GM21528 (cell line): Measurements from ENCODE around the gene ZNF774.
A peak's percentile ranks its signal among the peaks of the same experiment; 100 is the strongest.
"Not testable (repeated sequence)": the region's sequence is repeated elsewhere in the genome, so short reads cannot be mapped to it uniquely, and the experiment has no call there.

Experiments
- ATAC-seq: cut with Tn5 transposase; IDR thresholded peaks from one replicate; pipeline ENCODE4 v1.9.1; 2021; ENCODE audit warnings: mild to moderate bottlenecking, moderate library complexity; ENCODE audit not compliant: unreplicated experiment, low FRiP score

ZNF774 gene

DNA sequence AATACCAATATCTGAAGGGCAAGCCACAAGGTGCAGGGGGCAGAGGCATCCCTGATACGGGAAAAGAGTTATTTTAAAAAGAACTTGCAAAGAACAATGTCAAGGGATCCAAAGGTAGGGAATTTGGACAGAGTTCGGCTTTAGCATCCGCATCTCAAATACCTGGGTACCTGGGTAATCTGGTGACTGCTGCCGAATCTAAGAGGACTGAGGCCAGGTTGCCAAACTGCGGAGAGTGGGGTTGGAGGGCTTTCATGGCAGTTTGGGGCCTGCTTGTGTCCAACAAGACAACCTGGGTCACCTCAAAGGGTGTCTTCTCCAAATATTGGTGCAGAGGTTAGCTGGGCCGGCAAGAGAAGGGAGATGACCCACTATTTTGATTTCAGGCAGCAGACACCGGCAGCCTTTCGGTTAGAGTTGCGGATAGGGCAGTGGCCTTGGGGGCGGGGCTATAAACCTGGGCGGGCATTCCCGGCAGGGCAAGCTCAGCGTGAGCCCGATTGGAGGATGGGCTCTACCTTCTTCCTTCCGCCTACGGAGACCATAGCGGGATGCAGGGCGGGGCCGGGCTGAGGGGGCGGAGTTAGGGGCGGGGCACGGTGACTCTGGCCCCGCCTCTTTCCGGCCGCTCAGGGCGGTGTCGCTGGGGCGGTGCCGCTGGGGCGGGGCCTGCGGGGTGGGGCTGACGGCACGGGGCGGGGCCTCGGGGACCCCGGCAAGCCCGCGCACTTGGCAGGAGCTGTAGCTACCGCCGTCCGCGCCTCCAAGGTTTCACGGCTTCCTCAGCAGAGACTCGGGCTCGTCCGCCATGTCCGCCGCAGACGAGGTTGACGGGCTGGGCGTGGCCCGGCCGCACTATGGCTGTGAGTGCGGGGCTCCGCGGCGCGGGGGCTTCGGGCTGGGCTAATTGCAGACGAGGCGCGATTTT is 35.7 kb downstream of the ZNF774 start, which contains the start of gene IQGAP1:
Gene IQGAP1, plus strand, starts transcription at position 709 of the 928 bp plus-strand sequence. Its CDS starts 100 bp downstream, at position 809.
- peak; percentile 94 for ATAC-seq

DNA sequence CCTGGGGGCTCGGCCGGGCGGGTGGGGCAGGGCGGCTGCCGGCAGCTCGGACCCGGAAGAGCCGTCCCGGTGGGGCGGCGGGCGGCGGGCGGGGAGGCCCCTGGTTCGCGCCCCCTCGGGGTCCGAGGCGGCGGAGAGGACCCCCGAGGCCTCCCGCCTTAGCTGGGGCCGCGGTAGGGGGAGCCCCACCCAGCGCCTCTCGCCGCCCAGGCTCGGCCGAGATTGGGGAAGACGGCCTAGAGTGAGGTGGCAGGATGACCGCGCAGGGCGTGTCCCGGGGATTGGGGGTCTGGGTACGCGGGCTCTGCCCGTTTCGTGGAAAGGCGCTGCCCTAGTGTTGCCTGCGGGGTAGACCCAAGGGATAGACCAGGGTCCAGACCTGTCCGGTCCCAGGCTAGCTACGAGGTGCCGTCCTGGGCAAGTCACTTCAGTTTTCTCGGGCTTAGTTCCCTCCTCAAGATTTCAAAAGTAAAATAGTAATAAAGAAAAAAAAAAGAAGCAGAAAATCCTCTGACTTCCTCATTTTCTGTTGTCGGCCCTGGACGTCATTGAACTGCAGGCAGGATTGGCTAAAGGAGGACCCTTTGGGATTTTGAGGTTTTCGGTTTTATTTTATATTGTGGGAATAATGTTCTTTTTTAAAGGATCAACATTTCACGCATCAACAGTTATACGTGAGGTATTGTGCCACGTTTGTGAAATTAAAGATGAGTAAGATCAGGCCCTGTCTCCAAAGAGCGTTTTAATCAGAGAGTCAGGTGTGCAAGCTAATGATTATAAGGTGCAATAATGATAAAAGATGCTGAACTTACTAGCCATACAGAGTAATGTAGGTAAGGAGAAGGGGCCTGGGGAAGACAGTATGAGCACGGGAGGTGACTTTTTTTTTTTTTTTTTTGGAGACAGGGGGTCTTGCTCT is 36.6 kb downstream of the ZNF774 start:
- peak; percentile 54 for ATAC-seq

DNA sequence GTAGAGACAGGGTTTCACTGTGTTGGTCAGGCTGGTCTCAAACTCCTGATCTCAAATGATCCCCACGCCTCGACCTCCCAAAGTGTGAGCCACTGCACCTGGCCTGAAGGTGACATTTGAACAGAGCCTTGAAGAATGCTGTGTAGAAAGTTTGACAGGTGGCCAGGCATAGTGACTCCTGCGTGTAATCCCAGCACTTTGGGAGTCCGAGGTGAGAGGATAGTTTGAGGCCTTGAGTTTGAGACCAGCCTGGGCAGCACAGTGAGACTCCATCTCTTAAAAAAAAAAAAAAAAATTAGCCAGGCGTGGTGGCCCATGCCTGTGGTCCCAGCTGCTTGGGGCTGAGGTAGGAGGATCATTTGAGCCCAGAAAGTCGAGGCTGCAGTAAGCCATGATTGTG is 37.4 kb downstream of the ZNF774 start:
- no peak for ATAC-seq

DNA sequence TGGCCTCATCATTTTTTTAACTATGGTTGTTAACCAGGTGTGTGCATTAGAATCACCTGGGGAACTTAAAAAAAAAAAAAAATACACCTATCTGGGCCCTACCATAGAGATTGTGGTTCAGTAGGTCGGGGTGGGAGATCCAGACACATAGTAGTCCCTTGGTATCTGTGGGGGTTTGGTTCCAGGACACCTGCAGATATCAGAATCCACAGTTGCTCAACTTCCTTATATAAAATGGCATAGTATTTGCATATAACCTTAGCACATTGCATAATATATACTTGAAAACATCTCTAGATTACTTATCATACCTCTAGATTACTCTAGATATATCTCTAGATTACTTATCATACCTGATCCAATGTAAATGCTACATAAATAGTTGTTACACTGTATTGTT is 41.0 kb downstream of the ZNF774 start:
- no peak for ATAC-seq

DNA sequence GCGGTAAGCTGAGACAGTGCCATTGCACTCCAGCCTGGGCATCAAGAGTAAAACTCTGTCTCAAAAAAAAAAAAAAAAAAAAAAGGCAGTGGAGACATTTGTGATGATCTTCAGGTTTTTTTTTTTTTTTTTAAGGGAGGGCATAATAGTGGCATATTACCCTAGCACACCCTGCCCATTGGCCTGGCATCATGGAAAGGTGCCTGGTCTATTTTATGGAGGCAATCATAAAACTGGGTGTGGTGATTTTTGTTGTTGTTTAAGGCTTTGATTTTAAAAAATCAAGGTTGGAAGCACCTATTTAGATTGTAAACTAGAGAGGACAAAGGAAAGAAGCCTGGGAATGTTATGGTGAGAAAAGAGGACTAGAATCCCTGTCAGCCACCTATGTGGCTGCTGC is 42.0 kb downstream of the ZNF774 start:
- no peak for ATAC-seq

DNA sequence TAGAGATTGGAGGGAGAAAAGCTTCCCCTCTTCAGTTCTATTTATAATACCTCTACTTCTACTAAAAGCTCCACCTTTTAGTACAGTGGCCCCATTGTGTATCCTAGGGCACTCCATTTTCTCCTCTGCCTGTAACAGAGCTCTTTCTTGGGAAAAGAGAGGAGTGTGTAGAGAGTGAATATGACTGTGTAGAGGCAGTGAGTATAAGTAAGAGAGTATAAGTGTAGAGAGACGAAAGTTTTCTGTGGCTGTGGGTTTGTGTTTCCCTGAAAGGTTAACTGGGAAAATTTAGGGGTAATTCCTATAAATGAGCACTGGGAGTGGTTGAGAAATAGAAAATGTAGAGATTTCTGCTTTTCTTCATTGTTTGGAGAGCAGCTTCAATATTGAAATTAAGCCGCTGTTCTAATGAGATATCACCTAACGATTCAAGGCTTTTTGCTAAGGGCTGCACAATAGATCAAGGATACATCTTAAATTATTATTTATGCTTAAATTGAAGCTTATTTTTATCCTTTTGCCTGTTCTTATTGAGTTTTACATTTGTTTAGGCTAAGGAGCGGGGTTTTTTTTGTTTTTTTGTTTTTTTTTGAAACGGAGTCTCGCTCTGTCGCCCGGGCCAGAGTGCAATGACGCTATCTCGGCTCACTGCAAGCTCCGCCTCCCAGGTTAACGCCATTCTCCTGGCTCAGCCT is 42.8 kb downstream of the ZNF774 start:
- no peak for ATAC-seq

DNA sequence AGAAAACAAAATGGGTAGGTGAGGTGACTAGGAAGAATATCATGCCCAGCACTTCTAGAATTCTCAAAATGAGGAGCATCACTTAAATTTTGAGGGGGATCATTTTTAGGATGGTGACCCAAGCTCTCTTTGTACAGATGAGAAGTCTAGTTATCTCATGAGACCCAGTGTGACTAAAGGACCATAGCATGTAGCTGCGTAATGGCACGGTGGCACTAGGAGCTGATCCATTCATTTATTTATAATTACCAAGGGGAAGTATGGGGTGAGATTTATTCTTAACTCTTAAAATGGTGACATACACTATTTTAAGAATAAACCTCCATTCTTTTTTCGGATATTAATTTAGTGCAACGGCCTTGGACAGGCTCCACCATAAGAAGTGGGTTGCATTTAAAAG is 44.2 kb downstream of the ZNF774 start:
- ATAC-seq, result no peak

DNA sequence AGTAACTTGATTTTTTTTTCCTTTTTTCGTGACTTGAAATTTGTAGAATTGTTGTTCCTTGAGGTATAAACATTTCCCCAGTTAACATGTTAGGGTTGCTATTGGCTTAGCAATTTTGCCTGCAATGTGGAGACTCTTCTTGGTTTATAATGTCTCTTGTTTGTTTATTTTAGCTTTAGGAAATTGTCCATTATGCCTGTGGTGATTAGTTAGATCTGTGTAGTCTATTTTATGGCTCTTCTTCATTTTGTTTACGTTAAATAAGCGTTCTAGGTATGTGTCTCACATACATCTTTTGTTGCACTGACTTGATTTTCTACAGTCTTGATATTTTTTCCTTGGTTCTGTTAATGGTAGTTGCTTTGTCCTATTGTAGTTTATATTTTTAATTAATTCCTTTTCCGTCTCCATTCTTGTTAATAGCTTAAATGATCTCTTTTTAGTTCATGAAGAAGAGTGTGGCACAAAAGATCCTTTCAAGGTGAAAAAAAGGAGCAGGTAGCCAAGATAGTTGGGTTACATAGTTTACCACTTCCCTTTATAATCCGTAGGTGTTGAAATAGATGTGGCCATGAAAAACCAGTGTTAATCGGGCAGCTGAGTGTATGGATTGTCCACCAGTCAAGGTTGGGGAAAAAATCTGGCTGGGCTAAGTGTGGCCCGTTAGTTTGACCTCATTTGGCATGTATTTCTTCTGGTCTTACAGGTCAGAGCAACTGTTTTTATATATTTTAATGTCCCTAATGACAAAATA is 48.1 kb downstream of the ZNF774 start:
- ATAC-seq, result peak; percentile 10

DNA sequence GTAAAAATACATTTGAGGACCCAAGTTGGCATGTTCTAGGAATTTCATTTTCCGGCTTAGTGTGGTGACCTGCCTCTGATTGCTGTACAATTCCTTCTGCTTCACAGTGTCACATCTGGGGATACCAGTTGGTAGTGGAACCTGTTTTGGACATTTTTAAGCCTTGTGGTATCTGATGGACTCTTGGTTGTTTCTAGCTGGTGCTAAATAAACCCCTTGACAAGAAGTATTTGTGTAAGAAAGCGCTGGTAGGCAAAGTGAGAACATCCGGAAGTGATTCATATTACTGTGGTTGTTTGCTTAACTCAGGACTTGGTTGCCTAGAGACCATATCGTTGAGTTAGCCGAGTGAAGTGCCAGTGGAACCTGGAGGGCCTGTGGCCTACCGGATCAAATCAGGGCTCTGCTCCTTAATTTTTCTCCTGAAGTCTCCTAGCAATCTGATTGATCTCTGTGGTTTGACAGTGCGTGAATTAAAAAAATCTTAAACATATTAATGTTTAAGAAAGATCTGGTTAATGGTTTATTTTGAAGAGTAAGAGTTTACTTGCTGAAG is 48.8 kb downstream of the ZNF774 start:
- ATAC-seq, result peak; percentile 93

DNA sequence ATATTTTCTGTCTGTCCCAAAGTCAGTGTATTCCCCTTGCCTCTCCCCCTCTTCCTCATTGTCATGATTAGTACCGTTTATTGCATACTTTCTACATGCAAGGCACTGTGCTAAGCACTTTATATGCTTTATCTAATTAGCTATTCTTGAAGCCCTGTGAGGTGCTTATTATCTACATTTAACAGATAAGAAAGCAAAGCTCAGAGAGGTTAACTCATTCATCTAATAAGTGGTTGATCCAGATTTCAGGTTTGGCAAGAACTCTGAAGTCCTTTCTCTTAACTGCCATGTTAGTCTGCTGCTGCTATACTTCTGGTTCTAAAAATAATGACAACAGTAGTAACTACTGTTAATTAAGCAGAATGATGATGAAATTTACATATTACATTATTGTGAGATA is 49.4 kb downstream of the ZNF774 start:
- ATAC-seq, result no peak

DNA sequence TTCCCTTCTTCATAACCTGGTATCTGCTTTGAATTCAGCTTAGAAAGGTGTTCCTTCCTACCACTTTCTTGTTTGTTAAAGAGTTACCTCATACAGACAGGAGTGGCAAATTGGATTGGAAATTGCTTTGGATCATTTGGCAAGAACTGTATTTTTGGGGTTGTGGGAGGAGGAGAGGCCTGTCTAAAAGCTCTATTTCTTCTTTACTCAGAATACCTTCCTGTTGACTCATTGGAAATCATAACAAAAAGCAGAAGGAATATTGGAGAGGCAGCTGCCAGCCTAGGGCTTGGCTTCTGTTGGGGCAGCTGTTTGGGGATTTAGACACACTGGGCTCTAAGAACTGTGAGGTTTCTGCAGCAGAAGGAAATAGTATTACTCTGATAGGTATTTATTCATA is 50.1 kb downstream of the ZNF774 start:
- no peak for ATAC-seq

DNA sequence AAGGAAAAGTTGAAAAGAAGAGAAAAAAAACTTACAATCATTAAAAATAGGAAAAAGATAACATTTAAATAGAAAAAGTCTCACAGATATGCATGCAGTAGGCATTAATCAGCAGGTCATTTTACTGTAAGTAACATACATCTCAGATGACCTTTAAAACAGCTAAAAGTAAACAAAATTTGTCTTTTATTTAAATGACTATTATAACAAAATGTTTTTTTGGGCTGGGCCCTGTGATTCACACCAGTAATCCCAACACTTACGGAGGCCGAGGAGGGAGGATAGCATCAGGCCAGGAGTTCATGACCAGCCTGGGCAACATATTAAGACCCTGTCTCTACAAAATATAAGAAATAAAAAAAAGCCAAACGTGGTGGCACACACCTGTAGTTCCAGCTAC is 50.7 kb downstream of the ZNF774 start:
- ATAC-seq, result no peak

DNA sequence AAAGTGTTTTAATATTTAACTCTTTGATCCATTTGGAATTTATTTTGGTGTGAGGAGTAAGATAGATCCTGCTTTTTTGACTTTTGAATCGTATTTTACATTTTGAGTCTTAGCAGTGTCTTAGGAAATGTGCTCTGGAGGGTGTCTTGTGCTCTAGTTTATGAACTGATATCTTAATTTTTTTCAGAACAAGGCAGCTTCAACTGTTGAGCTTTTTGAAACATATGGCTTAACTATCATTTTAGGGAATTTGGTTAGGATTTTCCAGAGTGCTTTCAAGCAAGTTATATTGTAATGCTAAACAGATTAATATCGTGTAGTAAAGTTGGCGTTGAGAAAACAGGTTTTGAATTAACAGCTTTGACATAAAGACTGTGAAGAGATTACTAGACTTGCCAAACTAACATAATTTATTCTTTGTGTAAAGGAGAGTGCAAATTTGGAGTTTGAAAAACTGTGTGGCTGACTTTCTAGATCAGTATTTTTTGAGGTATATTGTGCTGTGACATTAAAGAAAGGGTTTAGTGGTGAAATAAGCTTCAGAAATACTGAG is 53.0 kb downstream of the ZNF774 start:
- ATAC-seq, result no peak

DNA sequence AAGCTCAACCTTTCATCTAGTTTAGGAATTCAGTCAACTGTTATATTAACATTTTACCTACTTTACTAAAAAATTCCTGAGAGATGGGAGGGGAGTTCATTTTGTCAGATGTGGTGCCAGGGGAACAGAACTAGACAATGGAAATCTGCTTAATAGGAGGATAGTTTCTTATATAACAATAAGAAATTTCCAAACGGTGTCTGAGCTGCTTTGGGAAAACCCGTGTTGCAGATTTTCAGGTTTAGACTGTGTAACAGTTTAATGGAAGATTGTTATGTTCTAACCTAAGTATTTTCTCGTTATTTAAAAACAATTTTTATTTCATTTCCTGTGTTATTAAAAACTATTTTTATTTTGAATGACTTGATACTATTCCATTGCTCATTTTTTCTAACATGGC is 55.3 kb downstream of the ZNF774 start:
- no peak for ATAC-seq

DNA sequence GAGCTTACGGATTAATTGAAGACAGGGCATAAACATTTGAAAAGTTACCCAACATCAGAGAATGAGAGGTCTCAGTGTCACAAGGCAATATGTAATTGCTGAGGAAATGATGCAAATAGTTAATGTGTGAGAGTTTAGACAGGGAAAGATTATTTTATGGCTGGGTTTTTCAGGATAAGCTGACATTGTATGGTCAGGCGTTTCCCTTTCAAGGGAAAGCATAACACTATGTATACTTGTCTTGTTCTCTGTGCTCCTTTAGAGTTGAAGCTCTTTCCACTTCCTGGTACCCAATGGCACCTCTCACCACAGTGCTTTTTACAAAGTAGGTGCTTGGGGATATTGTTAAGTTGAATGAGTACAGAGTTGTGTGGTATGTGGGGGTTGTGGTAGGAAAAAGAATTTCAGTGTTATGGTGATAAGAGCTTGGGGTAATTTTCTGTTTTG is 55.8 kb downstream of the ZNF774 start:
- no peak for ATAC-seq

DNA sequence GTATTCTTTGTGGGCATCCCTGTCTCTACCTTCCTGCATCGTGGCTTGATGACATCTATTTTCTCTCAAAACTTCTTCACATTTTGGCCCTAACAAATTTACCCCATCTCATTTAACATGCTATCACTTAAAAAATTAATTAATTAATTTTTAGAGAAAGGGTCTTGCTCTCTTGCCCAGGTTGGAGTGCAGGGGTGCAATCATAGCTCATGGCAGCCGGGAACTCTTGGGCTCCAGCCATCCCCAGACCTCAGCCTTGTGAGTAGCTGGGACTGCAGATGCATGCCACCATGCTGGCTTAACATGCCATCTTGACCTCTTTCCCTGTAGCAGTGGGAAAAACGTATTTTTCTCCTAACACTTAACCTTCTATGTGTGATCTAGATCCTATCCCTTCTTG is 56.6 kb downstream of the ZNF774 start:
- ATAC-seq, result no peak

DNA sequence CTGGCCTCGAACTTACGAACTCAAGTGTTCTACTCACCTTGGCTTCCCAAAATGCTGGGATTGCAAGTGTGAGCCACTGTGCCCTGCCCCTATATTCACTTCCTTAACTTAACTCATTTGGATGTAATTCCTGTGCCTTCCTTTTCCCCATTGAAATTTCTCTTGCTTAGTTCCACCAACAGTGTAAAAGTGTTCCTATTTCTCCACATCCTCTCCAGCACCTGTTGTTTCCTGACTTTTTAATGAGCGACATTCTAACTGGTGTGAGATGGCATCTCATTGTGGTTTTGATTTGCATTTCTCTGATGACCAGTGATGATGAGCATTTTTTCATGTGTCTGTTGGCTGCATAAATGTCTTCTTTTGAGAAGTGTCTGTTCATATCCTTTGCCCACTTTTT is 57.5 kb downstream of the ZNF774 start:
- ATAC-seq, result not testable (repeated sequence)

DNA sequence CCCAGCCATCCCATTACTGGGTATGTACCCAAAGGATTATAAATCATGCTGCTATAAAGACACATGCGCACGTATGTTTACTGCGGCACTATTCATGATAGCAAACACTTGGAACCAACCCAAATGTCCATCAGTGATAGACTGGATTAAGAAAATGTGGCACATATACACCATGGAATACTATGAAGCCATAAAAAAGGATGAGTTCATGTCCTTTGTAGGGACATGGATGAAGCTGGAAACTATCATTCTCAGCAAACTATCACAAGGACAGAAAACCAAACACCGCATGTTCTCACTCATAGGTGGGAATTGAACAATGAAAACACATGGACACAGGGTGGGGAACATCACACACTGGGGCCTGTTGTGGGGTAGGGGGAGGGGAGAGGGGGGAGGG is 58.2 kb downstream of the ZNF774 start:
- not testable (repeated sequence) for ATAC-seq

DNA sequence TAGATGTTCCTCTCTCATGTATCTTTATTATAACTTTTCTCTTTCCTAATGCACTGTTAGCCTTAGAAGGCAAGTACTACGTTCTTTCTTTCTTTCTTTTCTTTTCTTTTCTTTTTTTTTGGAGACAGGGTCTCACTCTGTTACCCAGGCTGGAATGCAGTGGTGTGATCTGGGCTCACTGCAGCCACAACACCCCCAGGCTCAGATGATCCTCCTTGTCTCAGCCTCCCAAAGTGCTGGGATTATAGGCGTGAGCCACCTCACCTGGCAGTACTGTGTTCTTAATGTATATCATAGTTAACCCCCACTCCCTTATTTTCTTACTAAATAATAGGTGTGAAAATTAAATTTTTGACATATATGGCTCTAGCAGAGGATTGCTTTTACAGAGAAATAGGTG is 59.1 kb downstream of the ZNF774 start:
- no peak for ATAC-seq
